Stomach smooth muscle (tissue), 2 donors: ENCODE data around the gene HTR2B.
"Not testable (repeated sequence)": the region's sequence is repeated elsewhere in the genome, so short reads cannot be mapped to it uniquely, and the experiment has no call there.

Experiments
- H3K27ac ChIP-seq: one replicate; pipeline ENCODE4 v1.7.0; 2013; ENCODE audit warnings: mild to moderate bottlenecking, low read length, inconsistent platforms
- H3K27me3 ChIP-seq, 2 donors: one replicate each; pipeline ENCODE4 v1.7.0; 2013; ENCODE audit warnings: low read length in 2 of 2; ENCODE audit not compliant: insufficient read depth in 2 of 2, control insufficient read depth in 1 of 2
- H3K36me3 ChIP-seq, 2 donors: one replicate each; pipeline ENCODE4 v1.7.0; 2013; ENCODE audit warnings: low read length in 2 of 2; ENCODE audit not compliant: control insufficient read depth in 2 of 2, insufficient read depth in 2 of 2
- H3K4me1 ChIP-seq: one replicate; pipeline ENCODE4 v1.7.0; 2013; ENCODE audit warnings: low read length; ENCODE audit not compliant: control insufficient read depth, insufficient read depth
- H3K4me3 ChIP-seq, 2 donors: one replicate each; pipeline ENCODE4 v1.7.0; 2013; ENCODE audit warnings: low read length in 2 of 2
- H3K9ac ChIP-seq, 2 donors: one replicate each; pipeline ENCODE4 v1.7.0; 2013; ENCODE audit warnings: low read length in 2 of 2, mild to moderate bottlenecking in 1 of 2
- H3K9me3 ChIP-seq, 2 donors: one replicate each; pipeline ENCODE4 v1.7.0; 2013; ENCODE audit warnings: low read length in 2 of 2; ENCODE audit not compliant: control insufficient read depth in 2 of 2
- donor health status: healthy.
- donor health status: Pancreatic carcinoma.

The HTR2B gene

DNA sequence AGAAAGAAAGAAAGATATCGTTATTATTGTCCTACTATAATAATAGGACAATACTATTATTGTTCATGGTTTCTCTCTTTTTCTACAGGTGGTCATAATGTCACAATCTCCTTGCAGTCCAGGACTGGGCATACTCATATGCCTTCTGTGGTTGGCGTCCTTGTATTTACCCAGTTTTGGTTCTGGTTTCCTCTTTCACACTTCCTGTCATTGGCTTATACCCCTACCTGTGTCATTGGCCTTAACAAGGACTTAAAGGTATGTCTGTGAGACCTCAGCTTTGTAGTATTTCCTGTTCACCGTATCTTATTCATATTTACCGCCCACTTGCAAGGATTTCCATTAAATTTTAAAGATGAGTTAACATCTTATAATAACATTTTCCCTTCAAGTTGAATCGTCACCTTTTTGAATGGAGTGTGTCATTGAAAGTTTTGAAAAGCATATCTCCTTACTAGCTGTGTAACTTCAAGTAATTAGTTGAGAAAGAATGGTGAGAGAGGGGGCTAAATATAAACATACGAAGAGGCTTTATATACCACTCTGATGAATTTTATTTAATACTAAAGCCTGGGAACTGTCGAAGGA is 36.5 kb upstream of the HTR2B start:
- no peak overlapping the region for H3K9ac ChIP-seq
- no peaks in the 10 kb centered on the region for H3K4me1 ChIP-seq
- H3K9me3 ChIP-seq = no peaks in the 10 kb centered on the region
- no peak overlapping the region for H3K27ac ChIP-seq
- peaks cover 6 to 16% of the 10 kb centered on the region in 2 donors for H3K36me3 ChIP-seq
- H3K27me3 ChIP-seq = no peaks in the 10 kb centered on the region
- H3K4me3 ChIP-seq = no peak overlapping the region

DNA sequence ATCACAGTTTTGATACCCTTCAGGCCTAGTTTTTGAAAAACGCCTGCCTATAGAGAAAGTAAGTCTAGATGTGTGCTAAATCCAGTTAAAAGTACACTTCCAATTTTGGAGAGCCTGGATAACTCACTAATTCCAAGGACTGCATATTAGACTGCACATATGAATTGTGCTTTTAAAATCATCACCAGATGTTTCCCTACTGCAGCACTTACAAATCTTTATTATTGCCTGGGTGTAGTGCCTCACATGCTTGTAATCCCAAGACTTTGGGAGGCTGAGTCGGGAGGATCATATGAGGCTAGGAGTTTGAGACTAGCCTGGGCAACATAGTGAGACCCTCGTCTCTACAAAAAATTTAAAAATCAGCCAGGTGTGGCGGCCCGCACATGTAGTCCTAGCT is 35.9 kb upstream of the HTR2B start:
- H3K4me1 ChIP-seq = no peaks in the 10 kb centered on the region

DNA sequence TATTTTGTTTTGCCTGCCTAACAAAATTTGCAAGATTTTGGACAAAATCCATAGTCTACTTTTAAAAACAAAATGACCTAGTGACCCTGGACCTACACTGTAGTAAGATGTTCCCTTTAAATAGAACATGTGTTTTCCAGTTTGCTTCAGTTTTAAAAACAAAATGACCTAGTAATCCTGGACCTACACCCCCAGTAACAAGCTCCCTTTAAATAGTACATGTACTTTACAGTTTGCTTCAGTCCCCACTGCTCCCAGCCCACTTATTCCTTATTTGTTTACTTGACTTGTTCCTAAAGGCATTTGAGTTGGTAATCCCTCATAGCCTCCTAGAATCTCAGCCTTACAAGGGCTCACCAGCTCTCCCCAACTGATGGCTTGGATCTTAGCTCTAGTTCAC is 34.5 kb upstream of the HTR2B start:
- Histone ChIP-seq H3K9me3 (no peaks in the 10 kb centered on the region), H3K36me3 (peaks cover 3 to 12% of the 10 kb centered on the region in 2 donors), H3K27me3 (no peaks in the 10 kb centered on the region), H3K4me1 (no peaks in the 10 kb centered on the region), H3K27ac (no peak overlapping the region), H3K4me3 (no peak overlapping the region), H3K9ac (no peak overlapping the region)

More for the DNA sequence above, 35.9 kb upstream of the HTR2B start:
- no peaks in the 10 kb centered on the region for H3K27me3 ChIP-seq
- no peaks in the 10 kb centered on the region for H3K9me3 ChIP-seq
- H3K27ac ChIP-seq = no peak overlapping the region
- no peak overlapping the region for H3K9ac ChIP-seq
- H3K36me3 ChIP-seq = peaks cover under 1 to 10% of the 10 kb centered on the region in 2 donors
- no peak overlapping the region for H3K4me3 ChIP-seq

DNA sequence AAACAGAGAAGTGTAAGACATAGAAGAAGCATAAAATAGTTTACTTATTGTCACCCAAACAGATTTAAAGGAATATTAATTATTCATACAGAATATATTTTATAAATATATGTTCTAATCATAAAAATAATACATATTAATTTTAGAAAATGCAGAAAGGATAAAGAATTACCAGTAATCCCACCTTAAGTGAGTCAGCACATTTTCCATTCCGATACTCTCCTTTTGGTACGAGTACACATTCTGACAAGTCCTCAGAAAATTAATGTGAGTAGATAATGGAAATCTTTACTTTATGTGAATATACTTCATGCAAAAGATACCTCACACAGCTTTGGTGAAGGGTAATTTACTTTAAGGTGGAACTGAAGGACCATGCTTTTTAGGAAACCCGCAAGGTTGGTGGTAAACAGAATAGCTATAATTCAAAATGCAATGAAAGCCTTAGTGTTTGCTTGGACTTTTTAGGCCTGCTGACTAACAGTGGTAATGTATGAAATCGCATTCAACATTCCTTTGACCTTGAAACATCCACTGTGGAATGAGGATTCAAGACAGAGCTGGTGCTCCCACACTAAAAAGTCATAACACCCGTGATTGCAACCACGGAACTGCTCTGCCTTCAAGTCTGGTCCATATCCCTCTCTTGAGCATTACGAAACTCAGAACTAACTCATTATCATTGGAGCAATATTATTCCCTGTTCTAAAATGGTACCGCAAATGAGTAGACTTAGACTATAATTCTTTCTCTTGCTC is 28.1 kb upstream of the HTR2B start:
- Histone ChIP-seq H3K4me1 (no peaks in the 10 kb centered on the region), H3K9ac (no peak overlapping the region), H3K27ac (no peak overlapping the region), H3K4me3 (no peak overlapping the region), H3K36me3 (peaks cover 7 to 13% of the 10 kb centered on the region in 2 donors), H3K9me3 (no peaks in the 10 kb centered on the region), H3K27me3 (no peaks in the 10 kb centered on the region)

DNA sequence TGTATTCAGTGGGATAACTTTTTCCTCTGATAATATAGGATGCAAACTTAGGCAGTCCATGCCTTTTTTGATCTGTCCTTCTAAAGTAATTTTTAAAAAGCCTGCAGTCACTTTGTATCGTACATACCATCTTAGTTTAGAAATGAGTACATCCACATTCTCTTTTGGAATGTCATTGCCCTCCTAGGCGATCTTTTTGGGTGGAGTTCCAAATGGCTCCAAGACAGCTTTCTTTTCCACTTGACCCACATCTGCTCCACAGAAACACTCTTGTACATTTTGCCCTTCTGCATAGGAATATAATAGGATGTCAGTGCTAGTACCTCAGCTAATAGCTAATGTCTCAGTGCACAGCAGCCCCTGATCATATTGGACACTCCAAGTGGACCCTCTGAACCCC is 21.8 kb upstream of the HTR2B start:
- Histone ChIP-seq H3K4me1 (no peaks in the 10 kb centered on the region), H3K27ac (no peak overlapping the region), H3K27me3 (no peaks in the 10 kb centered on the region), H3K36me3 (peaks cover 2 to 7% of the 10 kb centered on the region in 2 donors), H3K9me3 (no peaks in the 10 kb centered on the region), H3K9ac (no peak overlapping the region), H3K4me3 (no peak overlapping the region)

DNA sequence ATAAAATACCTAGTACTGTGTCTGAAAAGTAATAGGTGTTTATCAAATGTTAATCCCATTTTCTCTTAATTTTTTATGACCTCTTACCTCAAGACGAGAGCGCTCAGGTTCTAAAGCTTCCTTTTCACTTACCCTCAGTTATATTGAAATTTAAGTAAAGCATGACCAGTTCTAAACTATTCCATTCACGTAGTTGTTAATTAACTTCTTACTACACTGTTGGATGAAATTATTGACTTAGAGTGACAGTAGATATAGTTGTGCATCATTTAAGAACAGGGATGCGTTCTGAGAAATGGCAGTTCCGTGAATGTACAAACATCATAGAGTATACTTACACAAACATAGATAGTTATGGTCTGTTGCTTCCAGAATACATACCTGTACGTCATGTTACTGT is 20.1 kb upstream of the HTR2B start:
- no peaks in the 10 kb centered on the region for H3K9me3 ChIP-seq
- H3K27me3 ChIP-seq = no peaks in the 10 kb centered on the region
- peaks cover 2 to 7% of the 10 kb centered on the region in 2 donors for H3K36me3 ChIP-seq

DNA sequence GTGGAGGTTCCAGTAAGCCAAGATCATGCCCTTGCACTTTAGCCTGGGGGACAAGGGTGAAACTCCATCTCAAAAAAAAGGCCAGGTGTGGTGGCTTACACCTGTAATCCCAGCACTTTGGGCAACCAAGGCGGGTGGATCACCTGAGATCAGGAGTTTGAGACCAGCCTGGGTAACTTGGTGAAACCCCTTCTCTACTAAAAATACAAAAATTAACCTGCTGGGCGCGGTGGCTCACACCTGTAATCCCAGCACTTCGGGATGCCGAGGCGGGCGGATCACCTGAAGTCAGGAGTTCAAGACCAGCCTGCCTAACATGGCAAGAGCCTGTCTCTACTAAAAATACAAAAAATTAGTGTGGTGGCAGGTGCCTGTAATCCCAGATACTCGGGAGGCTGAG is 16.0 kb upstream of the HTR2B start:
- H3K9ac ChIP-seq, H3K27me3 ChIP-seq, H3K4me3 ChIP-seq, H3K27ac ChIP-seq, H3K4me1 ChIP-seq, H3K9me3 ChIP-seq, H3K36me3 ChIP-seq: not testable (repeated sequence)

More for the DNA sequence above, 20.1 kb upstream of the HTR2B start:
- H3K9ac ChIP-seq = no peak overlapping the region
- H3K4me1 ChIP-seq = no peaks in the 10 kb centered on the region
- no peak overlapping the region for H3K4me3 ChIP-seq
- H3K27ac ChIP-seq = no peak overlapping the region

DNA sequence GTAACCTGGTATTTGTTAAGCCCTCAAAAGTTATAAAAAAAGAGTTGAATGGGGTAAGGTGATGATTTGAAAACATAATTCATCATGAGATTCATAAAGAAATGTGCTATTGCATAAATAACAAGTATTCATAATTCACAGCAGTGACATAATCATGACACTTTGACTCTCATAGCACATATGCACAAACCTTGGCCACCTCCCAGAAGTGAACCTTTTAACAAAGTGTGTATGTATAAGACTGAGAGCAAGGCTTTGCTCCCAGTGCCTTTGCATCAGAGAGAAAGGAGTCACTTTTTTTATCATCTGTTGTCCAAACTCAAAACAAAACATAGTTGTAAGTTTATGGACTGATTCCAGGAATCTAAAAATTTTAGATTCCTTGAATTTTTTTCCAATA is 15.0 kb upstream of the HTR2B start:
- Histone ChIP-seq H3K4me1 (no peaks in the 10 kb centered on the region), H3K27ac (no peak overlapping the region), H3K9me3 (no peaks in the 10 kb centered on the region), H3K27me3 (no peaks in the 10 kb centered on the region), H3K4me3 (no peak overlapping the region), H3K9ac (no peak overlapping the region), H3K36me3 (no peaks in the 10 kb centered on the region)

DNA sequence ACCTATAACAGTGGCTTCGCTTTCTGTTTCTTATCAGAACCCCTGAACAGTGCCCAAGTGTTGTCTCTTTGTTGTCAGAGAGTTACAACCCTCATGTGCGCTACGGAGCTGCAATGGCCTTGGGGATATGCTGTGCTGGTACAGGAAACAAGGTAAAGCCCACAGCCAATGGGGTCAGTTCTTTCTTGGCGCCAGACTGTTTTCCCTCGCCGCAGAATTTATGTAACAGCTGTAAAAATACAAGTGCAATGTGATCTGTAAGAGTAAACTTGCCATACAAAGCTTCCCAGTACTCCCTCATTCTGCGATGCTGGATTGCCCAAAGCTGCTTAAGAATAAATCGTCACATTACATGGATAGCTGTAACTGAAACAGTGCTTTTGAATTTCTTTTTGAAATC is 13.9 kb upstream of the HTR2B start:
- H3K4me1 ChIP-seq = no peaks in the 10 kb centered on the region
- H3K9me3 ChIP-seq = no peaks in the 10 kb centered on the region
- no peak overlapping the region for H3K27ac ChIP-seq
- no peak overlapping the region for H3K4me3 ChIP-seq
- H3K9ac ChIP-seq = no peak overlapping the region
- no peaks in the 10 kb centered on the region for H3K36me3 ChIP-seq
- H3K27me3 ChIP-seq = no peaks in the 10 kb centered on the region

DNA sequence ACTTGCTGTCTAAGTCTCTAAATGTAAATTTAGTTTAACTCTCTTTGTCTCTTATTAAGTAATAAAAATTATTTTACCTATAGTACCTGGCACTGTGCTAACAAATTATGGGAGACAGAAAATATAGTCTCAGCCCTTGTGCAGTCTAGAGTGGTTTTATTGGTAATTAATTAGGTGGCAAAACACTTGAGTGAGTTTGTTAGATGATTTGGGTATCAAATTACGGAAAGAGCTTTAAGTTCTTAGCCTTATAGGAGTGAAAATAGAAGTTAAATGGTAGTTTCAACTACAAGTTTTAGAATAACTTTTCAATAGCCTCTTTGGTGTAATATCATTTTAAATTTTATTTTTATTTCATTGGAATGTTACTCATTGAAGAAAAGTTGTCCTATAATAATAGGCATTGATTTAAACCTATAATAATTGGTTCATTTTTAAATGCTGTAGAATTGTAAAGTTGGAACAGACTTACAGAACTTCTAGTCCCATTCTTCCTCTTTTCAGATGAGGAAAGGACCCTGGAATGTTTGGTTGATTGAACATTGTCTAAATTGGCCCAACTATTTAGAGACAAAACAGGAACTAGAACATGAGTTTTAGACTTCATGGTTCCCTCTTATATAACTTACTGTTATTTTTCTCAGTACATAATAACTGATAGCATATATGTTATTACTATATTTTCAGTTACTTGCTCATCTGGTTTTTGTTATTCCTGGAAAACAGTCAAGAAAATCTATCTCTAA is 10.2 kb upstream of the HTR2B start:
- no peak overlapping the region for H3K9ac ChIP-seq
- no peaks in the 10 kb centered on the region for H3K9me3 ChIP-seq
- H3K27me3 ChIP-seq = no peaks in the 10 kb centered on the region
- H3K27ac ChIP-seq = no peak overlapping the region
- no peaks in the 10 kb centered on the region for H3K36me3 ChIP-seq
- H3K4me1 ChIP-seq = no peaks in the 10 kb centered on the region
- no peak overlapping the region for H3K4me3 ChIP-seq
